Stimulated activated CD8-positive, alpha-beta memory T cell treated with anti-CD3 and anti-CD28 coated beads, Interleukin-4, amount 100 ng/mL, for 4 hours (primary cell): ENCODE measurements around the gene PLIN5.

Experiments
- DNase-seq, 2 donors: peaks; one replicate each; pipeline ENCODE4 v3.0.0-alpha.2; 2020; ENCODE audit warnings: low read depth in 2 of 2, low spot score in 1 of 2

Gene PLIN5

GRCh38 chr19:4492337-4493103, 42.5 kb downstream of the PLIN5 start:
- no peak for DNase-seq

- no peak for DNase-seq
Measured at GRCh38 chr19:4491446-4491845, 43.6 kb downstream of the PLIN5 start.

- no peak for DNase-seq
Measured at GRCh38 chr19:4488496-4488895, 46.5 kb downstream of the PLIN5 start.

- DNase-seq, result no peak
Measured at GRCh38 chr19:4487572-4487971, 47.5 kb downstream of the PLIN5 start.

- no peak for DNase-seq
Measured at GRCh38 chr19:4483385-4483784, 51.6 kb downstream of the PLIN5 start.

GRCh38 chr19:4482721-4483364, 52.2 kb downstream of the PLIN5 start:
- no peak for DNase-seq

- DNase-seq, result no peak
Measured at GRCh38 chr19:4477034-4477801, 57.8 kb downstream of the PLIN5 start.

- DNase-seq, result no peak
Measured at GRCh38 chr19:4474514-4475022, 60.5 kb downstream of the PLIN5 start.

- DNase-seq, result no peak
Measured at GRCh38 chr19:4473763-4474513, 61.1 kb downstream of the PLIN5 start.

GRCh38 chr19:4473011-4473762, 61.8 kb downstream of the PLIN5 start:
- no peak for DNase-seq
